Osteocyte (in vitro differentiated cells): ENCODE measurements around the gene GALNT15. TPM values are rescaled to one million over a fixed set of nuclear protein-coding genes. Genes with fewer than 3 reads are reported as not detected.

ENCODE experiments used
- DNase-seq: peaks from one replicate; pipeline ENCODE4 v3.0.0; 2021; ENCODE audit warnings: mixed read lengths; ENCODE audit not compliant: unreplicated experiment; ENCODE audit errors: extremely low spot score
- H3K27ac Mint-ChIP-seq: one replicate; pipeline ENCODE4 v1.8.0; 2021; ENCODE audit warnings: mild to moderate bottlenecking, mixed read lengths; ENCODE audit not compliant: unreplicated experiment
- H3K27me3 Mint-ChIP-seq: one replicate; pipeline ENCODE4 v1.8.0; 2021; ENCODE audit warnings: mixed read lengths; ENCODE audit not compliant: unreplicated experiment
- H3K36me3 Mint-ChIP-seq: one replicate; pipeline ENCODE4 v1.8.0; 2021; ENCODE audit warnings: mixed read lengths; ENCODE audit not compliant: unreplicated experiment
- H3K4me1 Mint-ChIP-seq: one replicate; pipeline ENCODE4 v1.8.0; 2021; ENCODE audit warnings: mixed read lengths; ENCODE audit not compliant: unreplicated experiment
- H3K4me3 Mint-ChIP-seq: one replicate; pipeline ENCODE4 v1.8.0; 2021; ENCODE audit warnings: mild to moderate bottlenecking, moderate library complexity, mixed read lengths; ENCODE audit not compliant: unreplicated experiment
- H3K9me3 Mint-ChIP-seq: one replicate; pipeline ENCODE4 v1.8.0; 2021; ENCODE audit warnings: mixed read lengths; ENCODE audit not compliant: unreplicated experiment
- total RNA-seq: library from RNA; stranded (reverse); gene quantifications from 2 replicates; pipeline ENCODE4 v1.2.1, GENCODE V29; 2021
- TF ChIP-seq, protein P1 (sequence below): fragments of 200-600 bp; sonication (generic); IDR thresholded peaks from 2 replicates; pipeline ENCODE4 v1.5.0; 2021; ENCODE audit warnings: antibody characterized with exemption, mild to moderate bottlenecking, moderate library complexity

GALNT15 gene
- total RNA-seq, 1 donor from 2014 or later = 0.56 TPM

DNA sequence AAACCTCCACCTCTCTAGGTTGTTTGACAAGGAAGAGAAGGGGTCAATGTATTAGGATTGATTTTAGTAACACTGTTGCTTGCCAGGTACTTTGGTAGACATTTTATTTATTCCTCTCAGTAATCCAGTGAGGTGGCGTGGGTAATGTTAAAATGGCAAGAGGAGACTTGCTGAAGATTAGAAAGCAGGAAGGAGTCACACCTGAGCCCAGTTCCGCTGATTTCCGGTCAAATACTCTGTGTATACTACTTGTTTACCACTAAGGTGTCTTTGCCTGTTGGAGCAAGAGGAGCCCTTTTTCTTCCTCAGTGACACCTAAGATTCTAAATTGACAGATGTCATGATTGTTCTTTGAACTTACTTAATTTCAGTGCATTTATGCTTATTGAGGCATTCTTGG, 92.2 kb downstream of the GALNT15 start:
- H3K36me3 Mint-ChIP-seq = peaks cover 5% of the 10 kb centered on the region
- TF ChIP-seq, protein P1, sequence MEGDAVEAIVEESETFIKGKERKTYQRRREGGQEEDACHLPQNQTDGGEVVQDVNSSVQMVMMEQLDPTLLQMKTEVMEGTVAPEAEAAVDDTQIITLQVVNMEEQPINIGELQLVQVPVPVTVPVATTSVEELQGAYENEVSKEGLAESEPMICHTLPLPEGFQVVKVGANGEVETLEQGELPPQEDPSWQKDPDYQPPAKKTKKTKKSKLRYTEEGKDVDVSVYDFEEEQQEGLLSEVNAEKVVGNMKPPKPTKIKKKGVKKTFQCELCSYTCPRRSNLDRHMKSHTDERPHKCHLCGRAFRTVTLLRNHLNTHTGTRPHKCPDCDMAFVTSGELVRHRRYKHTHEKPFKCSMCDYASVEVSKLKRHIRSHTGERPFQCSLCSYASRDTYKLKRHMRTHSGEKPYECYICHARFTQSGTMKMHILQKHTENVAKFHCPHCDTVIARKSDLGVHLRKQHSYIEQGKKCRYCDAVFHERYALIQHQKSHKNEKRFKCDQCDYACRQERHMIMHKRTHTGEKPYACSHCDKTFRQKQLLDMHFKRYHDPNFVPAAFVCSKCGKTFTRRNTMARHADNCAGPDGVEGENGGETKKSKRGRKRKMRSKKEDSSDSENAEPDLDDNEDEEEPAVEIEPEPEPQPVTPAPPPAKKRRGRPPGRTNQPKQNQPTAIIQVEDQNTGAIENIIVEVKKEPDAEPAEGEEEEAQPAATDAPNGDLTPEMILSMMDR = no peak
- H3K9me3 Mint-ChIP-seq = no peaks in the 10 kb centered on the region
- peaks cover 24% of the 10 kb centered on the region for H3K4me1 Mint-ChIP-seq
- H3K27me3 Mint-ChIP-seq = no peaks in the 10 kb centered on the region
- H3K4me3 Mint-ChIP-seq = peak overlapping the region; percentile 27
- no peak overlapping the region for H3K27ac Mint-ChIP-seq
- no peak for DNase-seq

DNA sequence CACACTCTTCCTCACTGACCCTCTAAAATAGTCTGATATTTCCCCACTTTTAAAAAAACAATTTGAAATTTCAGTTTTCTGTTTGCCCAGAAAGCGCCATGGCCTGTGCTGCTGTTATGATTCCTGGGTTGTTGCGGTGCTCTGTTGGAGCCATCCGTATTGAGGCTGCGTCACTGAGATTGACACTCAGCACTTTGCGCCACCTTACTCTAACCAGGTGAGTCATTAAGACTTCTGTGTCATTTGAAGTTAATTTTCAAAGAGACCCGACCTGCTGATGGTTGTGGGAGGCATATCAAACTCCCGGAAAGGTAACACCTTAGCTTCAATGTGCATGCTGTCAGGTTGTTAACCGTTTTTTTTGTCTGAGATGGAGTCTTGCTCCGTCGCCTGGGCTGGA, 96.4 kb downstream of the GALNT15 start:
- Mint-ChIP-seq H3K36me3 (peaks cover 16% of the 10 kb centered on the region), H3K27me3 (no peaks in the 10 kb centered on the region), H3K4me3 (no peak overlapping the region), H3K27ac (no peak overlapping the region), H3K4me1 (peaks cover 15% of the 10 kb centered on the region), H3K9me3 (no peaks in the 10 kb centered on the region)
- TF ChIP-seq, protein P1 = no peak
- DNase-seq = no peak

DNA sequence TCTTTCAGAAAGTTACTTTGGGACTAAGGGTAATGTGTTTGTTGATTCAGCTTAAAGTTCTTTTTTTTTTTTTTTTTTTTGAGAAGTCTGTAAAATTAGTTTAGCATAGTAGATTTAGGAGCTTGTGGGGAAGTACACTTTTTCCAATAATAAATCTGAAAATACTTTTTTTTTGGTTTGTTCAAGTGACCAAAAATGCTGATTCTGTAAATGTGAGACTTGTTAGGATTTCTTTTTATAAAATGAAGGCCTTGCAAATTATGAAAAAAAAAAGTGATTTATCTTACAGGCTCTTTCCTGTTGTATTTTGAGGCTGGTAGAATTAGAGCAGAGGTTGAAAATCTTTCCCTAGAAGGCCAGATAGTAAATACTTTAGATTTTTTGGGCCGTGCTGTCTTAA, 98.1 kb downstream of the GALNT15 start:
- DNase-seq = no peak
- Mint-ChIP-seq H3K36me3 (peaks cover 20% of the 10 kb centered on the region), H3K27me3 (no peaks in the 10 kb centered on the region), H3K4me1 (peaks cover 6% of the 10 kb centered on the region), H3K4me3 (no peak overlapping the region), H3K27ac (no peak overlapping the region), H3K9me3 (no peaks in the 10 kb centered on the region)
- TF ChIP-seq, protein P1 = no peak

DNA sequence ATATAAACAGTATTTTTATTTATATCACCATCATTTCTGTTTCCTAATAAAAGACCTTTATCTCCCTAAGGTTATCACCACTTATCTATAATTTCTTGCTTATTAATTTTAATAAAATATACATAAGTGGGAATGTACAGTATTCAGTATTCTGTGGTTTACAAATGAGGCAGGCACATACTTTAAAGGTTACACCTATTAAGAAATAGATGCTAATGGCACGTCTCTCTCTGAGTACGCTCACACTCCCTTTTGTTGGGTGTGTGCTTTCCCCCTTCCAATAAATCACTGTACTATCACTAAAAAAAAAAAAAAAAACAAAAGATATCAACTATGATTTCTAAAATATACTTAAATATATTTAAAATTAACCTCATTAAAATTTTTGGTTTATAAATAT, 99.4 kb downstream of the GALNT15 start:
- no peaks in the 10 kb centered on the region for H3K9me3 Mint-ChIP-seq
- no peak for DNase-seq
- no peaks in the 10 kb centered on the region for H3K27me3 Mint-ChIP-seq
- no peak overlapping the region for H3K4me3 Mint-ChIP-seq
- TF ChIP-seq, protein P1 = no peak
- H3K4me1 Mint-ChIP-seq = peaks cover 13% of the 10 kb centered on the region
- H3K36me3 Mint-ChIP-seq = peaks cover 22% of the 10 kb centered on the region
- no peak overlapping the region for H3K27ac Mint-ChIP-seq

DNA sequence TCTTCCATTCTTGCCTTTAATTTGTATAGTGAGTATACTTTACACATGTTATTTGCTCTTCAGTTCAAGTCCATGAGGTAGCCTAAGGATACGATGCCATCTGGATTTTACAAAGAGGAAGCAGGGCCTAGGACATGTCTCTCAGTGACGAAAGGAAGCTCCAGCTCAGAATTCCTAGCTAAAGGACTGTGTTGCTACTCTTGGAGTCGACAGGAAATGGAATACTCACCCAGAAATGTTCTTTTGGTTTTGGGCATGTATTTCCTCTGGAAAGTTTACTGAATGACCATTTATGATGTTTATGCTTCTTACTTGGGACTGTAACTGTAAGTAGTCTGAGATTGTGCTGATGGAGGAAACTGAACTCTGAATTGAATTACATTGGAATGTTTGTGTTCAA, 103.0 kb downstream of the GALNT15 start:
- no peak for DNase-seq
- Mint-ChIP-seq H3K36me3 (peaks cover 17% of the 10 kb centered on the region), H3K4me3 (no peak overlapping the region), H3K9me3 (no peaks in the 10 kb centered on the region), H3K27ac (no peak overlapping the region), H3K4me1 (peaks cover 18% of the 10 kb centered on the region), H3K27me3 (no peaks in the 10 kb centered on the region)
- TF ChIP-seq, protein P1 = no peak
